Common myeloid progenitor, CD34-positive (primary cell): ENCODE results near the gene S100A4.

ENCODE experiments used
- CTCF ChIA-PET: fragments of 350-600 bp; sonication (Branson Sonifier 250); formaldehyde crosslinking; loops from one replicate; lab custom pipeline; 2021; ENCODE audit warnings: antibody characterized with exemption; lab: Charles Lee
- POLR2A ChIA-PET: fragments of 350-600 bp; sonication (Branson Sonifier 250); formaldehyde crosslinking; loops from one replicate; lab custom pipeline; 2021; ENCODE audit warnings: antibody characterized with exemption; lab: Charles Lee
- DNase-seq, 3 donors: peaks; one replicate each; pipeline versions ENCODE4 v3.0.0 to v3.0.0-alpha.2; 2013
- H3K27ac ChIP-seq, 2 experiments: 1 replicate in 1 of 2; 2 replicates in 1 of 2; pipeline ENCODE4 v1.7.0; 2013; ENCODE audit warnings: inconsistent platforms in 2 of 2, low read length in 2 of 2, mild to moderate bottlenecking in 2 of 2, low read depth in 1 of 2, moderate library complexity in 1 of 2; ENCODE audit not compliant: severe bottlenecking in 2 of 2, insufficient read depth in 1 of 2, poor library complexity in 1 of 2
- H3K27me3 ChIP-seq, 5 experiments: replicated peaks in 2 of 5; 1 replicate in 3 of 5; 2 replicates in 2 of 5; pipeline versions ENCODE4 v1.6.1 to v1.7.0; 2013; ENCODE audit warnings: low read length in 4 of 5, mild to moderate bottlenecking in 2 of 5, moderate library complexity in 2 of 5, inconsistent platforms in 1 of 5; ENCODE audit not compliant: insufficient read depth in 5 of 5, control insufficient read depth in 4 of 5
- H3K36me3 ChIP-seq, 4 experiments: 1 replicate in 2 of 4; 2 replicates in 2 of 4; pipeline versions ENCODE4 v1.6.1 to v1.7.0; 2013; ENCODE audit warnings: low read length in 3 of 4, control low read depth in 1 of 4, mild to moderate bottlenecking in 1 of 4; ENCODE audit not compliant: control insufficient read depth in 4 of 4, insufficient read depth in 4 of 4
- H3K4me1 ChIP-seq, 4 experiments: 1 replicate in 3 of 4; 2 replicates in 1 of 4; pipeline versions ENCODE4 v1.6.1 to v1.7.1; 2013; ENCODE audit warnings: low read length in 3 of 4, mild to moderate bottlenecking in 3 of 4, control low read depth in 1 of 4, inconsistent platforms in 1 of 4, moderate library complexity in 1 of 4; ENCODE audit not compliant: control insufficient read depth in 4 of 4, insufficient read depth in 4 of 4; ENCODE audit errors: control extremely low read depth in 1 of 4
- H3K4me3 ChIP-seq, 7 experiments: 1 replicate in 4 of 7; 2 replicates in 3 of 7; pipeline versions ENCODE4 v1.5.1 to v1.7.0; 2013; ENCODE audit warnings: mild to moderate bottlenecking in 7 of 7, low read length in 6 of 7, moderate library complexity in 6 of 7, inconsistent platforms in 2 of 7, low read depth in 2 of 7, control low read depth in 1 of 7; ENCODE audit not compliant: insufficient read depth in 4 of 7, control insufficient read depth in 1 of 7; ENCODE audit errors: extremely low read depth in 1 of 7
- H3K9me3 ChIP-seq, 5 experiments: 1 replicate in 4 of 5; 2 replicates in 1 of 5; pipeline versions ENCODE4 v1.6.1 to v1.7.1; 2013; ENCODE audit warnings: low read length in 4 of 5, mild to moderate bottlenecking in 2 of 5, inconsistent platforms in 1 of 5, low read depth in 1 of 5, moderate library complexity in 1 of 5; ENCODE audit not compliant: control insufficient read depth in 4 of 5, insufficient read depth in 2 of 5; ENCODE audit errors: control extremely low read depth in 1 of 5
- WGBS: methylation state at CpG from one replicate; pipeline ENCODE4 v1.1.5; 2013; ENCODE audit not compliant: insufficient coverage; 5-methylcytosine and 5-hydroxymethylcytosine counted together

S100A4 gene

DNA sequence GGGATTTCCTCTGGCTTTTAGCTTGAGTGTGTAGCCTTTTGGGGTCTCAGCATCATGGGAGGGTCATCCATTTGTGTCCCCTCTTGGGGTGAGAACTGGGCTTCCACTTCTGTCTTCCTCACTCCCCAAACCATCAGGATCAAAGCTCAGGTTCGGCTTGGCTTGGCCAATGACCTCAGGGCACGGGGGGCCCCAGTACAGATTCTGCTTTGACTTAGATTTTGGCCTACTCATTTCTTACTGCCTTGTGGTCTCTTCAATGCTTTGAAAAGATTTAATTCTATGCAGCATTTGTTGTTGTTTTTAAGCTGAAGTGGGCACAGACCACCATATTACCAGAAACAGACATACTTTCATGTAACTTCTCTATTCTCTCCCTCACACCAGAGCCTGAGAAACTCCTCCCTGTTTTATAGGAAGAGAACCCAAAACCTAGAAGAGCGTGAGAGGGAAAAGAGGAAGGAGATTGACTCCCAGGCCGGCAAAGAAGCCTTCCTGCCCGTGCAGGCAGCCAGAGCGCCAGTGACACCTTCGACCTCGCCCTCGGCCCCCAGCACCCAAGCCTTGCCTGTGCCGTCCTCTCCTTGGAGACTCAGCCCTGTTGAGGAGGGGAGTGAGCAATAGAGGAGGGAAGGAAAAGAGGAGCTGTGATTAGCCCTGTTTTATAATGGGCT lies 5.4 kb upstream of the S100A4 start:
- peaks cover 0 to 76% (median 41%) of the 10 kb centered on the region in 4 experiments for H3K4me1 ChIP-seq
- peak overlapping the region in 1 of 7 experiments; percentile 17 for H3K4me3 ChIP-seq
- no peaks in the 10 kb centered on the region for H3K9me3 ChIP-seq
- H3K27me3 ChIP-seq = no peaks in the 10 kb centered on the region
- POLR2A ChIA-PET = no interaction called here
- WGBS = 31% methylated on average over 9 of the region's 10 CpGs
- peak in 2 of 3 donors; percentile 49 to 50 for DNase-seq
- CTCF ChIA-PET = interaction anchor here (1.1 to 6.8 kb wide), 6 partner anchors 9 to 77 kb away, joined by 3 to 64 read pairs (median 14); partner anchors contain the start of genes S100A1, S100A2 and S100A6
- no peaks in the 10 kb centered on the region for H3K36me3 ChIP-seq
- H3K27ac ChIP-seq = peak overlapping the region in 1 of 2 experiments; percentile 8

GRCh38 chr1:153550398-153550758 lies 4.8 kb upstream of the S100A4 start:
- POLR2A ChIA-PET = no interaction called here
- H3K4me1 ChIP-seq = peaks cover 0 to 82% (median 47%) of the 10 kb centered on the region in 4 experiments
- no peak for DNase-seq
- WGBS = 100% methylated on average over 2 of the region's 4 CpGs
- no peaks in the 10 kb centered on the region for H3K27me3 ChIP-seq
- H3K27ac ChIP-seq = peak overlapping the region in 1 of 2 experiments; percentile 8
- H3K9me3 ChIP-seq = no peaks in the 10 kb centered on the region
- CTCF ChIA-PET = interaction anchor here (1.0 to 6.8 kb wide), 6 partner anchors 9 to 27 kb away, joined by 3 to 64 read pairs (median 14); partner anchors contain the start of genes S100A2 and S100A6
- H3K36me3 ChIP-seq = no peaks in the 10 kb centered on the region
- no peak overlapping the region for H3K4me3 ChIP-seq

GRCh38 chr1:153549741-153550397 lies 4.3 kb upstream of the S100A4 start:
- ChIA-PET CTCF (interaction anchor here (1.0 to 6.8 kb wide), 5 partner anchors 10 to 28 kb away, joined by 3 to 64 read pairs (median 15); partner anchors contain the start of gene S100A6), POLR2A (no interaction called here)
- DNase-seq = no peak
- Histone ChIP-seq H3K36me3 (no peaks in the 10 kb centered on the region), H3K27ac (no peak overlapping the region), H3K27me3 (no peaks in the 10 kb centered on the region), H3K9me3 (no peaks in the 10 kb centered on the region), H3K4me1 (peaks cover 0 to 87% (median 52%) of the 10 kb centered on the region in 4 experiments), H3K4me3 (no peak overlapping the region)
- 100% methylated on average over 4 of the region's 6 CpGs for WGBS

DNA sequence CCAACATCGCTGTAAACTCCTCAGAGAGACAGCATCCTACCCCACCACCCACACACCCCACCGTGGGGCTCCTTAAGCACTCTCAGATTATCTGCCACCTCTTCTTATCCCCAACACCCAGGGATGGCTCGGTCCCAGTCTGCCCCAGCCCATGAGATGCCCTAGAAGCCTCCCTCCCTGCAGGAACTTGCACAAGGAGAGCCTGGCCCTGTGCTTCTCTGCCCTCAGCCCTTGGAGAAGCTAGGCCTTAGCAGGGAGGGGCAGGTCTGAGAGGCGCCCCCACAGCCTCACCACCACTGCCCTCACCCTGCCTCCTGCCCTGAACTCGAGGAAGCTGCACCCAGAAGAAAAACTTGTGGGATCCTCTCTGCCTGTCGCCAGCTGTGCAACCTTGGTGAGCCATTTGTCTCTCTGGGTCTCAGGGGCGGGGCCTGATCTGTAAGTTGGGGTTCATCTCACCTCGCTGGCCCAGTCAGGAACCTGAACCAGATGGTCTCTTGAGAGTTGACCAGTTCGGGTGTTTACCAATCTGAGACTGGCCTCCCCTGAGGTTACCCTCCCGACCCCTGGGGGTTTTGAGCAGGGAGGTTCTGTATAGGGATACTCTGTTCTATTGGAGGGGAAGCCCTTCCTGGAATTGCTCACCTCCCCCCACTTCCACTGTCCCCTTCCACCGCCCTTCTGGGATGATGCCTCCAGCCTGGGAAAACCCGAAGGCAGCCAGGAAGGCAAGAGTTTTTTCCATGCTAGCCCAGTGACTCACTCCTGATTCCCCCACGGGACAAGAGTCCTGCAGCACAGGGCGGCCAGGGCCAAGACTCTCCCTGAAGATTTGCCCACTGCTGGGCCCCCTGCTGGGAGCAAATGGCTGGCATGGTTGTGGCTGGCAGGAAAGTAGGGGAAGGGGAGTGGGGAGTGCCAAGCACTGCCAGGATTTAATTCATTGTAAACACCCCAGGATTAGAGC lies 3.4 kb upstream of the S100A4 start, which contains the start of gene S100A3:
TSS of gene S100A3 (minus strand) at position 537 of the 967 bp plus-strand sequence. CDS start 773 bp downstream, outside the sequence.
- H3K27me3 ChIP-seq = no peaks in the 10 kb centered on the region
- no peak within 1 kb of the TSS for H3K4me3 ChIP-seq
- H3K36me3 ChIP-seq = peaks cover 0 to 7% (median 5%) of the 10 kb centered on the region in 4 experiments
- ChIA-PET CTCF (interaction anchor here (1.6 to 6.8 kb wide), 5 partner anchors 13 to 23 kb away, joined by 8 to 64 read pairs (median 15); partner anchors contain the start of gene S100A6), POLR2A (no interaction called here)
- no peak for DNase-seq
- no peaks in the 10 kb centered on the region for H3K9me3 ChIP-seq
- WGBS = 95% methylated on average over 9 of the region's 14 CpGs
- no peak within 1 kb of the TSS for H3K27ac ChIP-seq
- H3K4me1 ChIP-seq = peaks cover 0 to 89% (median 55%) of the 10 kb centered on the region in 4 experiments

- DNase-seq = no peak
- no peak overlapping the region for H3K4me3 ChIP-seq
- H3K9me3 ChIP-seq = no peaks in the 10 kb centered on the region
- peaks cover 0 to 89% (median 54%) of the 10 kb centered on the region in 4 experiments for H3K4me1 ChIP-seq
- H3K27me3 ChIP-seq = no peaks in the 10 kb centered on the region
- ChIA-PET POLR2A (no interaction called here), CTCF (interaction anchor here (0.7 to 4.2 kb wide), 4 partner anchors 12 to 24 kb away, joined by 3 to 17 read pairs (median 8); partner anchors contain the start of gene S100A6)
- peaks cover 5 to 19% (median 17%) of the 10 kb centered on the region in 4 experiments for H3K36me3 ChIP-seq
- H3K27ac ChIP-seq = no peak overlapping the region
- WGBS = 97% methylated on average over 15 of the region's 19 CpGs
Observed at GRCh38 chr1:153547560-153548551, 2.2 kb upstream of the S100A4 start.
